Kidney epithelial cell (primary cell): ENCODE results near the gene BRD8. TPM values are rescaled to one million over a fixed set of nuclear protein-coding genes. Genes with fewer than 3 reads are reported as not detected.

Source experiments
- DNase-seq: peaks from one replicate; pipeline ENCODE4 v3.0.0-alpha.2; 2010; ENCODE audit warnings: low read depth
- H3K27me3 ChIP-seq: 2 replicates; pipeline ENCODE4 v1.6.0; 2011; ENCODE audit warnings: low read length; ENCODE audit not compliant: control insufficient read depth, insufficient read depth
- H3K36me3 ChIP-seq: 2 replicates; pipeline ENCODE4 v1.5.1; 2011; ENCODE audit warnings: low read length; ENCODE audit not compliant: control insufficient read depth, insufficient read depth
- H3K4me3 ChIP-seq: 2 replicates; pipeline ENCODE4 v1.5.1; 2011; ENCODE audit warnings: low read depth, mild to moderate bottlenecking, control low read depth, low read length
- CTCF ChIP-seq: IDR thresholded peaks from 2 replicates; pipeline ENCODE4 v1.5.1; 2011; ENCODE audit warnings: mild to moderate bottlenecking, moderate library complexity, low read length, control low read depth, inconsistent platforms; ENCODE audit not compliant: insufficient read depth, poor library complexity, severe bottlenecking
- total RNA-seq: library from RNA; depleted of rRNA; stranded (reverse); fragments of >200 nt; gene quantifications from 2 replicates; pipeline ENCODE4 v1.2.3, GENCODE V29; 2015

BRD8 gene
- total RNA-seq, 1 donor from 2014 or later = 21.5 TPM

- H3K27me3 ChIP-seq = peaks cover 2% of the 10 kb centered on the region
- no peaks in the 10 kb centered on the region for H3K36me3 ChIP-seq
- DNase-seq = no peak
- H3K4me3 ChIP-seq = no peak overlapping the region
- no peak for TF ChIP-seq CTCF
Observed at GRCh38 chr5:138103319-138103637, 75.2 kb downstream of the BRD8 start.

- H3K36me3 ChIP-seq = no peaks in the 10 kb centered on the region
- TF ChIP-seq CTCF = no peak
Observed at GRCh38 chr5:138102454-138103318, 75.7 kb downstream of the BRD8 start.

GRCh38 chr5:138096997-138097828 lies 81.2 kb downstream of the BRD8 start:
- Histone ChIP-seq H3K27me3 (no peaks in the 10 kb centered on the region), H3K36me3 (no peaks in the 10 kb centered on the region), H3K4me3 (no peak overlapping the region)
- DNase-seq = no peak
- TF ChIP-seq CTCF = no peak

More at GRCh38 chr5:138102454-138103318, 75.7 kb downstream of the BRD8 start:
- H3K27me3 ChIP-seq = peaks cover 2% of the 10 kb centered on the region
- H3K4me3 ChIP-seq = no peak overlapping the region
- no peak for DNase-seq

- Histone ChIP-seq H3K4me3 (no peak overlapping the region), H3K27me3 (no peaks in the 10 kb centered on the region), H3K36me3 (no peaks in the 10 kb centered on the region)
- DNase-seq = no peak
- TF ChIP-seq CTCF = no peak
Observed at GRCh38 chr5:138096363-138096762, 82.1 kb downstream of the BRD8 start.

- TF ChIP-seq CTCF = no peak
- Histone ChIP-seq H3K4me3 (no peak overlapping the region), H3K27me3 (no peaks in the 10 kb centered on the region), H3K36me3 (no peaks in the 10 kb centered on the region)
- no peak for DNase-seq
Observed at GRCh38 chr5:138095100-138095907, 83.1 kb downstream of the BRD8 start.
